Naive B cell (primary cell): ENCODE data around the gene GNAI2. TPM values are rescaled to one million over a fixed set of nuclear protein-coding genes. Genes with fewer than 3 reads are reported as not detected.

ENCODE experiments used
- ATAC-seq, 2 donors: fragments of 150-1000 bp; cut with Tn5 transposase; 2 replicates each; pipeline ENCODE4 v1.10.0; 2021; ENCODE audit warnings: low read depth in 2 of 2, mild to moderate bottlenecking in 2 of 2, moderate library complexity in 2 of 2
- DNase-seq: peaks from one replicate; pipeline ENCODE4 v3.0.0; 2022
- H3K27ac Mint-ChIP-seq, 6 donors: one replicate each; pipeline ENCODE4 v1.8.0; 2020 to 2022; ENCODE audit warnings: mild to moderate bottlenecking in 6 of 6, mixed read lengths in 6 of 6, moderate library complexity in 5 of 6, inconsistent platforms in 2 of 6
- H3K27me3 Mint-ChIP-seq, 3 donors: one replicate each; pipeline ENCODE4 v1.8.0; 2021 to 2022; ENCODE audit warnings: mixed read lengths in 3 of 3, mild to moderate bottlenecking in 1 of 3
- H3K36me3 Mint-ChIP-seq, 2 donors: one replicate each; pipeline ENCODE4 v1.8.0; 2020 to 2022; ENCODE audit warnings: mixed read lengths in 2 of 2, inconsistent platforms in 1 of 2, mild to moderate bottlenecking in 1 of 2
- H3K4me1 Mint-ChIP-seq, 3 donors: one replicate each; pipeline ENCODE4 v1.8.0; 2020 to 2022; ENCODE audit warnings: mixed read lengths in 3 of 3, inconsistent platforms in 1 of 3, mild to moderate bottlenecking in 1 of 3, moderate library complexity in 1 of 3
- H3K4me3 Mint-ChIP-seq, 8 donors: one replicate each; pipeline ENCODE4 v1.8.0; 2020 to 2022; ENCODE audit warnings: mild to moderate bottlenecking in 8 of 8, mixed read lengths in 8 of 8, moderate library complexity in 8 of 8, inconsistent platforms in 2 of 8
- H3K9me3 Mint-ChIP-seq, 7 donors: one replicate each; pipeline ENCODE4 v1.8.0; 2020 to 2022; ENCODE audit warnings: mixed read lengths in 7 of 7, mild to moderate bottlenecking in 5 of 7, inconsistent platforms in 2 of 7, moderate library complexity in 1 of 7
- polyA plus RNA-seq, 6 donors: library from polyadenylated mRNA; unstranded; fragments of 300-500 nt; fragmentation: Illumina TruSeq; gene quantifications; one replicate each; pipeline ENCODE4 v1.2.3, GENCODE V29; 2021; ENCODE audit warnings: low read depth in 6 of 6

The GNAI2 gene
- polyA plus RNA-seq, 6 donors from 2014 or later: 472 to 669 (median 550) TPM

DNA sequence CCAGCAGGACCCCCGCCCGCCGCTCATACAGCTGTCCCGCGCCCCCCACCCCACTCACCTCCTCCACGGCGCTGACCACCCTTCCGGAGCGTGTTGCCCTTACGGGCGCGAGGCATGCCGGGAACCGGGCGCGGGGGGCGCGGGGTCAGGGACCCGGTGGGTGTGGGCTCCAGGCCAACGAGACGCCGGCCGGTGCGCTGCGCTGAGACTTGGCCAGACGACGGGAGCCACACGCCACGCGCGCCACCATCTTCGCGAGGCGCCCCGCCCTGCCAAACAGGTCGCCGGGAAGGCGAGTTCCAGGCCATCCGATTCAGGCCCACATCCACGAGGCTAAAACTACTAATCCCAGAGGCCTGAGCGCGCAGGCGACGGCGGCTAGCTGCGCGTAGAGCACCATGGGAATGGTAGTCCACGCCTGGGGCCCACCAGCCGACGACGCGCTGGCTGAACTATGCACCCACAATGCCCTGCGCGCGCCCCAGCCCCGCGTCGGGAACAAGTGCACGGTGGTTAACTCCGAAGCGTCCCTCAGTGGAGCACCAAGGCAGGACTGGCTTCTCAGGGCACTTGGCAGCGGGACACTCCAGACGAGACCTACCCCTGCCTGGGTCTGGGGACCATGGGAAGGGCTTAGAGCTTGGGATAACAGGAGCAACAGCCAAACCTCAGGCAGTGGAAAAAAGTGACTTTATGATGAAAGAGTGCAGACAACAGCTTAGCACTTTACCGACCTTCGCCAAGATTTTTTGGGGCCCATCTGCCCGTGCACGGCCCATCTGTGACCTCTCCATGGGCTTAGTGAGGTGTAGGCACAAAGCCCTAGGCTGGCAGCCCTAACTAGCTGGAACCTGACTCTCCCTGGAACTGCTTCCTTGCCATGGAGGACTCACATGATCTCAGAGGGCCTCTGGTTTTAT, 56.4 kb downstream of the GNAI2 start, which contains the start of gene IFRD2:
IFRD2 (minus strand) TSS at position 271 of the 920 bp plus-strand sequence; CDS start at position 116, 155 bp downstream.
- Mint-ChIP-seq H3K4me3 (peak within 1 kb of the TSS; percentile 84 to 95 (median 92)), H3K36me3 (no peaks in the 10 kb centered on the region), H3K27ac (peak within 1 kb of the TSS; percentile 82 to 98 (median 94)), H3K4me1 (peaks cover 17 to 29% (median 24%) of the 10 kb centered on the region in 3 donors), H3K27me3 (no peaks in the 10 kb centered on the region), H3K9me3 (no peaks in the 10 kb centered on the region)
- ATAC-seq: peak; percentile 98
- DNase-seq: peak; percentile 94

DNA sequence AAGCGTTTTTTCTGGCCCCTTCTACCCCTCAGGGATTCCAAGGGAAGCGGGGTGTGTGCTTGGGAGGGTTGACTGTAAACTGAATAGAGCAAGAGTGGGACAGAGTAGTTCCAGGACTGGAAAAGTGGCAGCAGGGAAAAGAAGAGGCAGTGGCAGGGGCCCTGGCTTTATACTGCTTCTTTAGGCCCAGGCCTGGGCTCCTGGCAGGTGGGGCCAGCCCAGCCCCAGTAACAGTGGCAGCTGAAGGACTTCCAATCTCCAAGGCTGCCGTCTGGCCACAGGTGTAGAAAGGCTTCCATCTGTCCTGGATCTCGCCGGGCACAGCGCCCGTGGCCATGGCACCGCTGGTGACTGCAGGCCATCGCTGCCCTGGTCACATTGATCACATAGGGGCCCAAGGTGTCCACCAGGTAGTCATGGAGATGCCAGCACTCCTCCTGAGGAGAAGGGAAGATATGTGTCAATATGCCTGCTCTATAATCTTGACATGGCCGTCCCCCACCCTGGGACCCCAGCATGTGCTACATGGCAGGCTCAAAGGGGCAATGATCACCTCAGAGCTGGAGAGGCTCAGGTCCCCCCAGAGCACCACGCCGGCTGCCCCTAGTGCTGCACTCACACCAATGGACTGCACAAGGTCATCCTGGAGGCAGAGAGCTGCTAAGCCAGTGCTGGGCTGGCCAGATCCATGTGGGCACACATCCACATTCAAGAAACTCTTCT, 57.2 kb downstream of the GNAI2 start:
- Mint-ChIP-seq H3K4me1 (peaks cover 21 to 37% (median 29%) of the 10 kb centered on the region in 3 donors), H3K36me3 (no peaks in the 10 kb centered on the region), H3K27me3 (no peaks in the 10 kb centered on the region), H3K4me3 (peak overlapping the region in 7 of 8 donors; percentile 66 to 95 (median 92)), H3K27ac (peak overlapping the region in 5 of 6 donors; percentile 82 to 98 (median 95)), H3K9me3 (no peaks in the 10 kb centered on the region)
- DNase-seq (no peak), ATAC-seq (no peak)

DNA sequence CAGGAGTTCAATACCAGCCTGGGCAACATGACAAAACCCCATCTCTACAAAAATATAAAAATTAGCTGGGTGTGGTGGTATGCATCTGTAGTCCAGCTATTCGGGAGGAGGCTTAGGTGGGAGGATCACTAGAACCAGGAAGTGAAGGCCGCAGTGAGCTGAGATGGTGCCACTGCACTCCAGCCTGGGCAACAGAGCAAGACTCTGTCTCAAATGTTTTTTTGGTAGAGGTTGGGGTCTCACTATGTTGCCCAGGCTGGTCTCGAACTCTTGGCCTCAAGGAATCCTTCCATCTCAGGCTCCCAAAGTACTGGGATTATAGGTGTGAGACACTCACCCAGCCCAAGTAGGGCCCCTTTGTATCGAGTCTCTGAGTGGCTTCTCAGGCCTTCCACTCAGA, 58.1 kb downstream of the GNAI2 start:
- Mint-ChIP-seq H3K4me1 (peaks cover 26 to 42% (median 33%) of the 10 kb centered on the region in 3 donors), H3K27ac (peak overlapping the region in 1 of 6 donors; percentile 37), H3K36me3 (no peaks in the 10 kb centered on the region), H3K27me3 (no peaks in the 10 kb centered on the region), H3K9me3 (no peaks in the 10 kb centered on the region), H3K4me3 (peak overlapping the region in 2 of 8 donors; percentile 35 to 84)
- ATAC-seq (no peak), DNase-seq (no peak)

DNA sequence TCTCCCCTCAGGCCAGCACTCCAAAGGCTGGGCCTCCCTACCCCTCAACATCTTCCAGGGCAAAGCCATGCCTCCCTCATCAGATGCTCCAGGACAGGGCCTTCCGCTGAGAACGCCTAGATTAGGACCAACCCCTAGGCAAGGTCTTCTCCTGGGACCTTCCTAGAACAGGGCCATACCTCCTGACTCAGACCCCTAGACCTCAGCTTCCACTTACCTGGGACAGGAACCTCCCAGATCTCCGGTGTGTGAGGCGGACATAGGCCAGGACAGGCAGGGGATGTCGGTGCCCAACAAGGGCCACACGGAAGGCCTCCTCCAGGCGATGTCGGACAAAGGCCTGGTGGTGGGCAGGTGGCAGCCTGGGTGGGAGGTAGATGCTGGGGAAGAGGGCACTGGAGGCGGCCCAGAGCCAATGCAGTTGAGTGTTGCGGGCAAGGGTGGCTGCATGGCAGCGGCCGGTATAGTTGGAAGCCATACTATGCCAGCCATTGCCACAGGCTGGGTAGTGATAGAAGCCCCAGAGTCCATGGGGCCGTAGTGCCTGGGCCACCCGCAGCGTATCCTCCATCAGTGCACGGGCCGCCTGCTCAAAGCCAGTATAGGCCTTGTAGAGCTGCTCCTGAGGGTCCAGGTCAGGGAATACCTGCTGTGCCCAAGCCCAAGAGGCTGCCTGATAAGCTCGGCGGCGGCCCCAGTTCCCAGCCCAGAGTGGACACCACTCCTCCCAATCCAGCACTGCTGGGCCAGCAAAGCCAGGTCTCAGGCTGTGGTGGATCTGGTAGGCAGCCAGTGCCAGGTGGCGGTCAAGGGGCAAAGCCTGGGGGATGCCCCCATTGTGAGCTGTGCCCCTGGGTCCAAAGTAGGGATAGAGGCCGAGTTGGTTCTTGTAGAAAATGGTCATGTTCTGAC, 58.7 kb downstream of the GNAI2 start:
- peaks cover 28 to 49% (median 35%) of the 10 kb centered on the region in 3 donors for H3K4me1 Mint-ChIP-seq
- H3K27ac Mint-ChIP-seq: peak overlapping the region in 2 of 6 donors; percentile 37 to 59
- H3K36me3 Mint-ChIP-seq: no peaks in the 10 kb centered on the region
- H3K27me3 Mint-ChIP-seq: no peaks in the 10 kb centered on the region
- H3K9me3 Mint-ChIP-seq: no peaks in the 10 kb centered on the region
- DNase-seq (no peak), ATAC-seq (no peak)
- peak overlapping the region in 1 of 8 donors; percentile 9 for H3K4me3 Mint-ChIP-seq

DNA sequence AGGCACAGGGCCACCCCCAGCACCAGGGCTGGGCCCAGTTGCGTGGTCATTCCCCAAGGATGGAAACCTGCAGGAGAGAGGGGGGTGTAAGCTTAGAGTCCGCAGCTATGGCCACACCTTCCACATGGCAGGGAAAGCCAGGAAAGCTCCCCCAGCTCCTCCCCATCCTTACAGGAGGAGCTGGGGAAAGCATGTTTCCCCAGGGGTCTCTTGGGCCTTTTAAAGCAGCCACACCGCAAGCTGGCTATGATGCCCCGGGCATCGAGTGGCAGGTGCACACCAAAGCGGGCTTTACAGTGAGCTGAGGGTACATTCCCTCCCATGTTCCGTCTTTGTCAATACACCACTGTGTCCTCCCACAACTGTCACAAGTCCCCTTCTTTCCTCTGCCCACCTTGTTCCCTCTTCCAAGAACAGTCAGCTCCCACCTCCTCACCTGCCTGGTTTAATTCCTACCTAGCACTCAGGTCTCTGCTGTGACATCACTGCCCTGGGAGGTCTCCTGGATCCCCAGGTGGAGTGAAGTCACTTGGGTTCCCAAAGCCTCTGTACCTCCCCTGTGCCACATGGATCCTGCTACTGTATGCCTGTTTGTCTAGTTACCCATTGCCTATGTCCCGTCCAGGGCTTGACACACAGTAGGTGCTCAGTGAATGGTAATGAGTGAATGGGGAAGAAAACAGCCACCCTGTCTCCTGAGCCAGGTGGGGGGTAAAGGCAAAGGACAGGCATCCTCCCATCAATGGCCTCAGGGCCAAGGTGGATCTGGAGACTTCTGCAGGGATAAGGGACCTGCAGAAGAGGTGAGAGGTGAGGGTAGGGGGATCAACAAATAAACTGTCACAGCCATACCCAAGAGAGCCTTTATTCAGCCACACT, 59.8 kb downstream of the GNAI2 start:
- peak overlapping the region in 3 of 6 donors; percentile 25 to 96 (median 56) for H3K27ac Mint-ChIP-seq
- no peaks in the 10 kb centered on the region for H3K9me3 Mint-ChIP-seq
- H3K27me3 Mint-ChIP-seq: no peaks in the 10 kb centered on the region
- peaks cover 35 to 51% (median 44%) of the 10 kb centered on the region in 3 donors for H3K4me1 Mint-ChIP-seq
- DNase-seq: no peak
- H3K4me3 Mint-ChIP-seq: no peak overlapping the region
- H3K36me3 Mint-ChIP-seq: no peaks in the 10 kb centered on the region
- no peak for ATAC-seq

DNA sequence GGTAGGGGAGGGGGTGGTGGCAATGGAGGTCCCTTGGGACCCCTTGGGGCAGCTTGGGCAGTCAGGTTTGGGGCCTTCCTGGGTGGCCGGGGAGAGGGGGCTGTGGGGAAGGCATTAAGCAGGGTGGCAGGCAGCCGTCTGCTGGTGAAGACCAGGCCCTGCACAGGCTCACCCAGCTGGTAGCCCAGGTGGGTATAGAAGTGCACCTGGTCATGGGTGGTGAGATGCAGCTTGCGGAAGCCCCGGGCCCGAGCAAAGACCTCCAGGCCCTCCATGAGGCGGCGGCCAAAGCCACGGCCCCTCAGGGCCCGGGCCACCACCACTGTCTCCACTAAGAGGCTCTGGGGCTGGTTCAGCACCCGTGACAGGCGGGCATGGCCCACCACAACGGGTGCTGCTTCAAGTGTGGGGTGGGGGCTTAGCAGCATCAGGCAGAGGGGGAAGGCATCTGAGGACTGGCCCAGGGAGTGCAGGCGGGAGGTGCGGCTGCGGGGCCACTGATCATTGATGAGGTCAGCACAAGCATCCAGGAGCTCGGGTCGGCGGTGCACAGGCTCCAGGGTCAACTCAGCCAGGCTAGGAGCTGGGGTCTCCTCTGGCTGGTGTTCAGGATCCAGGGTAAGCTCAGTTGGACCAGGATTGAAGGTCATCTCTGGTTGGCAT, 60.8 kb downstream of the GNAI2 start:
- H3K9me3 Mint-ChIP-seq: no peaks in the 10 kb centered on the region
- peak overlapping the region in 1 of 6 donors; percentile 52 for H3K27ac Mint-ChIP-seq
- H3K4me1 Mint-ChIP-seq: peaks cover 28 to 42% (median 36%) of the 10 kb centered on the region in 3 donors
- no peaks in the 10 kb centered on the region for H3K36me3 Mint-ChIP-seq
- ATAC-seq: no peak
- no peak for DNase-seq
- peak overlapping the region in 2 of 8 donors; percentile 72 to 84 for H3K4me3 Mint-ChIP-seq
- H3K27me3 Mint-ChIP-seq: no peaks in the 10 kb centered on the region

DNA sequence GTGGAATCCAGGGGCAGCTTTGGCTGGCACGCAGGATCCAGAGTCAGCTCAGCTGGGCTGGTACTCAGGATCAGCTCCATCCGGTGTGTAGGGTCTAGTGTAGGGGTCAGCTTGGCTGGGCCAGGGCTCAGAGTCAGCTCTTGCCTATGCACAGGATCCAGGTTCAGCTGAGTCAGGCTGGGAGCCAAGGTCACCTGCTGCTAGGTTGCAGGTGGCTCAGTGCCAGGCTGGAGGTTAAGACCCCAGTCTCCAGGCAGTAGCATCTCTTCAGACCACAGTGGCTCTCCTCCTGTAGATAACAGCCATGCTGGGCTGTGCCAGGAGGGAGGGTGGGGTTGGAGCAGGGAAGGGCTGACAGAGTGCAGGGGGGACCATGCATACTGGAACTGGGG, 61.4 kb downstream of the GNAI2 start:
- H3K9me3 Mint-ChIP-seq: no peaks in the 10 kb centered on the region
- peak overlapping the region in 2 of 6 donors; percentile 52 to 94 for H3K27ac Mint-ChIP-seq
- peak overlapping the region in 3 of 8 donors; percentile 25 to 98 (median 84) for H3K4me3 Mint-ChIP-seq
- ATAC-seq (no peak), DNase-seq (no peak)
- H3K36me3 Mint-ChIP-seq: no peaks in the 10 kb centered on the region
- no peaks in the 10 kb centered on the region for H3K27me3 Mint-ChIP-seq
- H3K4me1 Mint-ChIP-seq: peaks cover 26 to 40% (median 34%) of the 10 kb centered on the region in 3 donors

DNA sequence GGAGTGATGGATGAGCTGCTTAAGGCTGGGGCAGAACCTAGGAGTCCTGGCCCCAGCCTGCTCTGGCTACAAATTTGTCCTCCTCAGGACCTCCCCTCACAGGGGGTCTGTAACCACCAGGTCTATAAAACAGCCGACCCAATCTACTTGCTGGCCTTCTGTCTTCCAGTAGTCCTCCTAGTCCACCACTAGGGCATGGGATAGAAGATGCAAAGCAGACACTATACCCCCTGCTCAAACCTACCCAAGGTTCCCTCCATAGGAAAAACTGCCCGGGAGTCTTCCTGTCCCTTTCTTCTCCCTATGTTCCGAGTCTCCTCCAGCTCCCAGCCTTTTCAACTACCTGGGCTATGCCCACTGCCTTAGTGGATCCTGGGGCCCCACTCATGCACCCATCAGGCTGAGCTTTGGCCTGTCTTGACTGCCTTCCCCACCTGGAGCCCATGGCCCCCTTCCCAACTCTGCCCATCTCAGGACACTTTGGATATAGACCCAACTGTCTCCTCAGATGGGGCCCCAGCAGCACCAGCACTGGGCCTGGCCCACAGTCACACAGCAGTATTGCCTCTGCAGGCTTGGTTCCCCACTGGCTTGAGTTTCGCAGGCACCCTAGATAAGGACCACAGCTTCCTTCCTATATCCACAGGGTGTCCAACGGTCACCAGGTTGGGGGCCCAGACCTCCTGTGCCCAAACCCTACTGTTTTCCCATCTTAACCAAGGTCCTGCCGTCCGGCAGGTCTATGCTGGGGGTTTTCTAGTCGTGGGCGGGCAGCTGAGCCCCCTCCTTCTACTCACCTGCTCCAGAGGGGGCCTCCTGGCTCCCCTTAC, 62.1 kb downstream of the GNAI2 start:
- ATAC-seq: no peak
- Mint-ChIP-seq H3K4me3 (peak overlapping the region; percentile 84 to 99 (median 98)), H3K27ac (peak overlapping the region in 5 of 6 donors; percentile 94 to 99 (median 99)), H3K27me3 (no peaks in the 10 kb centered on the region), H3K4me1 (peaks cover 19 to 33% (median 27%) of the 10 kb centered on the region in 3 donors), H3K9me3 (no peaks in the 10 kb centered on the region), H3K36me3 (no peaks in the 10 kb centered on the region)
- no peak for DNase-seq

DNA sequence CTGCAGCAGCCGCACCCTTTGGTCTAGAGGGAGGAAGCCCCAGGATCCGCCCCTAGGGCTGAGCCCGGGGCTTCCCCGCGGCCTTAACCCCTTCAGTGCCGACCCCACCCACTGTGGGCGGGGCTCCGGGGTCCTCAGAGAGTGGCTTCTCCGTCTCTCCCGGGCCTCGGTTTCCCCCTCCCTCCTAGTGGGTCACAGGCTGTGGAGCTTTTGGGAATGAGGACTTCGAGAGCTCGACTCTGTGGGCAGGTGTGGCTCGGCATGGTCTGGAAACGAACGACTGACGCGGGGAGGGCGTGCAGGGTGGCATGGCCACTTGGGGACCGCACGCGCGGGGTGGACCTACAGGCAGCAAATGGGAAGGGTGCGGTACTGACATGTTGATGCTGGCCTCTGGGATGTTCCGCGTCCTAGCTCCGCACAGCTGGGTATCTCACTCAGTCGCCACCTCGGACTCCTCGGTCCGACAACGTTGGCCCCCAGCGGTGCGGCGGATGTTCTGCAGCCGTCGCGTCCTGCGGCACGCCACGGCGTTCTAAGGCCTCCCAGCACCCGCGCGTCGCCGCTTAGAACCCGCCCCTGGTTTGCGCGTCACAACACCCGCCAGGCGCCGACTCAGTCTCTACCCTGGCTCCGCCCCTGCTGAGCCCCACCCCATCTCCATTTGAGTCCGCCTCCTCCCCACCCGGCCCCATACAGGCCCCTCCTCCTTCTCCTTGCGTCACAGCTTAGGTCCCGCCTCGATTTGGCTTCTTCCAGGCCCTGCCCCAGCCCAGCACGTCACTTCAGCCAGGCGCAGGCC, 63.0 kb downstream of the GNAI2 start, which contains the start of the genes HYAL3 and NAA80:
HYAL3 (minus strand) TSS at position 570 of the 802 bp plus-strand sequence. CDS start 3,803 bp downstream, outside the sequence.
NAA80 (minus strand) TSS at position 570 of the 802 bp plus-strand sequence. CDS start 1,942 bp downstream, outside the sequence.
- H3K9me3 Mint-ChIP-seq: no peaks in the 10 kb centered on the region
- H3K27me3 Mint-ChIP-seq: no peaks in the 10 kb centered on the region

DNA sequence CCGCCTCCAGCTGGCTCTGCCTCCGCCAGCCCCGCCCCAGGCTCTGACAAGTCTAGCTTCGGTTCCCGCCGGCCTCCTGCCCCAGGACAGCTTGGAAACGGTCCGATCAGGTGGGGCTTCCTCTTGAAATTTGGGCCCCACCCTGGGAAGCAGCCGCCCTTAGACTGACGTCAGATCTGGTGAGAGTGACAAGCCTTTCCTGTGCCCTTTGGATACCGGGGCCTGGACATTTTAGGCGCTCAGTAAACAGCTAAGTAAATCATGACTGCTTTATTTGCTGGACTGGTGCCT, 63.6 kb downstream of the GNAI2 start:
- no peaks in the 10 kb centered on the region for H3K9me3 Mint-ChIP-seq
- no peaks in the 10 kb centered on the region for H3K27me3 Mint-ChIP-seq
- H3K36me3 Mint-ChIP-seq: no peaks in the 10 kb centered on the region
- peak overlapping the region; percentile 84 to 99 (median 98) for H3K4me3 Mint-ChIP-seq
- H3K4me1 Mint-ChIP-seq: peaks cover 18 to 31% (median 26%) of the 10 kb centered on the region in 3 donors
- ATAC-seq (no peak), DNase-seq (no peak)
- peak overlapping the region; percentile 96 to 100 (median 99) for H3K27ac Mint-ChIP-seq

More for the DNA sequence above, 63.0 kb downstream of the GNAI2 start, which contains the start of the genes HYAL3 and NAA80:
- peak; percentile 100 for DNase-seq
- peak; percentile 85 for ATAC-seq
- Mint-ChIP-seq H3K4me3 (peak within 1 kb of the TSS; percentile 84 to 99 (median 98)), H3K4me1 (peaks cover 18 to 31% (median 26%) of the 10 kb centered on the region in 3 donors), H3K36me3 (no peaks in the 10 kb centered on the region), H3K27ac (peak within 1 kb of the TSS; percentile 96 to 100 (median 99))
